PC-9 (cell line): ENCODE data around the gene PRDM16. TPM values are rescaled to one million over a fixed set of nuclear protein-coding genes. Genes with fewer than 3 reads are reported as not detected.

Source experiments
- BruUV-seq: library from RNA; stranded (reverse); fragments of 400-500 nt; replicated peaks from 2 replicates; lab custom pipeline; 2021; lab: Mats Ljungman, UMichigan
- CTCF ChIA-PET: fragments of 300-600 bp; sonication (Branson Sonifier 250); formaldehyde crosslinking; loops from one replicate; lab custom pipeline; 2022; ENCODE audit warnings: antibody characterized with exemption; lab: Charles Lee
- POLR2A ChIA-PET: fragments of 300-600 bp; sonication (Branson Sonifier 250); formaldehyde crosslinking; loops from one replicate; lab custom pipeline; 2022; ENCODE audit warnings: antibody characterized with exemption; ENCODE audit not compliant: unreplicated experiment; lab: Charles Lee
- DNase-seq, 2 experiments: peaks; one replicate each; pipeline versions ENCODE4 v3.0.0 to v3.0.0-alpha.2; 2015 to 2022; ENCODE audit warnings: mixed read lengths in 1 of 2
- H2AFZ ChIP-seq: fragments of 200-600 bp; sonication (generic); 2 replicates; pipeline ENCODE4 v1.8.1; 2017; ENCODE audit warnings: antibody characterized with exemption
- H3F3A ChIP-seq: fragments of 200-600 bp; sonication (generic); 2 replicates; pipeline ENCODE4 v1.8.1; 2017; ENCODE audit warnings: antibody characterized with exemption, mild to moderate bottlenecking, low read depth; ENCODE audit not compliant: insufficient read depth
- H3K27ac ChIP-seq: fragments of 200-600 bp; sonication (generic); 2 replicates; pipeline ENCODE4 v1.6.1; 2016; ENCODE audit warnings: mixed run types
- H3K27me3 ChIP-seq: fragments of 200-600 bp; sonication (generic); 2 replicates; pipeline ENCODE4 v1.6.1; 2016; ENCODE audit warnings: low read depth, mixed run types; ENCODE audit not compliant: insufficient read depth
- H3K36me3 ChIP-seq: fragments of 200-600 bp; sonication (generic); 2 replicates; pipeline ENCODE4 v1.6.1; 2016; ENCODE audit warnings: low read depth, mixed run types
- H3K4me1 ChIP-seq: fragments of 200-600 bp; sonication (generic); replicated peaks from 2 replicates; pipeline ENCODE4 v1.6.1; 2016; ENCODE audit warnings: mixed run types; ENCODE audit not compliant: insufficient read depth
- H3K4me2 ChIP-seq: fragments of 200-600 bp; sonication (generic); 2 replicates; pipeline ENCODE4 v1.6.1; 2017; ENCODE audit warnings: mixed run types
- H3K4me3 ChIP-seq: fragments of 200-600 bp; sonication (generic); 2 replicates; pipeline ENCODE4 v1.6.1; 2016; ENCODE audit warnings: mixed run types
- H3K79me2 ChIP-seq: fragments of 200-600 bp; sonication (generic); 2 replicates; pipeline ENCODE4 v1.6.1; 2017; ENCODE audit warnings: low read depth, mixed run types
- H3K9me2 ChIP-seq: fragments of 200-600 bp; sonication (generic); 2 replicates; pipeline ENCODE4 v1.8.1; 2017; ENCODE audit warnings: mild to moderate bottlenecking; ENCODE audit not compliant: insufficient read depth
- H3K9me3 ChIP-seq: fragments of 200-600 bp; sonication (generic); 2 replicates; pipeline ENCODE4 v1.8.1; 2016; ENCODE audit warnings: low read depth; ENCODE audit not compliant: insufficient read depth
- H4K20me1 ChIP-seq: fragments of 200-600 bp; sonication (generic); 2 replicates; pipeline ENCODE4 v1.8.1; 2017; ENCODE audit not compliant: insufficient read depth
- CTCF ChIP-seq: fragments of 200-600 bp; sonication (generic); conservative IDR thresholded peaks from 2 replicates; pipeline ENCODE4 v1.6.1; 2017; ENCODE audit warnings: mixed run types, antibody characterized with exemption, mild to moderate bottlenecking, moderate library complexity
- EZH2 ChIP-seq: fragments of 200-600 bp; sonication (generic); IDR thresholded peaks from 2 replicates; pipeline ENCODE4 v1.8.0; 2017; ENCODE audit warnings: antibody characterized with exemption, low read depth
- intact Hi-C: fragments of 100-400 bp; cut with micrococcal nuclease; formaldehyde crosslinking; loops from one replicate; pipeline ENCODE4 v1.10.0; 2022; ENCODE audit not compliant: unreplicated experiment
- total RNA-seq: library from RNA; stranded (reverse); gene quantifications from 2 replicates; pipeline ENCODE4 v1.2.3, GENCODE V29; 2021

The PRDM16 gene
- total RNA-seq, 1 experiment from 2014 or later: not detected

- Histone ChIP-seq H3K4me1 (no peaks in the 10 kb centered on the region), H3K9me2 (no peaks in the 10 kb centered on the region), H3K4me3 (no peak overlapping the region), H3K9me3 (no peaks in the 10 kb centered on the region), H3K79me2 (no peaks in the 10 kb centered on the region), H4K20me1 (no peaks in the 10 kb centered on the region; the same call in 1 of the 2 replicates), H3K36me3 (no peaks in the 10 kb centered on the region), H3F3A (no peaks in the 10 kb centered on the region), H3K4me2 (no peak overlapping the region), H3K27ac (no peak overlapping the region), H3K27me3 (peaks cover 93% of the 10 kb centered on the region), H2AFZ (no peak overlapping the region)
- no peak for DNase-seq
- TF ChIP-seq EZH2: no peak
- no peak for TF ChIP-seq CTCF
- intact Hi-C loops: no loop called here
- ChIA-PET CTCF (no interaction called here), POLR2A (no interaction called here)
- no TSS peak for BruUV-seq
Observed at GRCh38 chr1:3384407-3384806, 315.4 kb downstream of the PRDM16 start.

- no peak overlapping the region for H3K27ac ChIP-seq
- CTCF ChIA-PET: no interaction called here
- H3K4me2 ChIP-seq: no peak overlapping the region
- no peaks in the 10 kb centered on the region; the same call in 1 of the 2 replicates for H4K20me1 ChIP-seq
- no peak overlapping the region for H3K4me3 ChIP-seq
- 0 out of 2 replicates have a peak, but pooled peaks have one; percentile 9 for TF ChIP-seq EZH2
- no peak for TF ChIP-seq CTCF
- no peaks in the 10 kb centered on the region for H3K9me3 ChIP-seq
- no peak overlapping the region for H2AFZ ChIP-seq
- no peaks in the 10 kb centered on the region for H3K4me1 ChIP-seq
- BruUV-seq: no TSS peak
- H3K79me2 ChIP-seq: no peaks in the 10 kb centered on the region
- H3K36me3 ChIP-seq: no peaks in the 10 kb centered on the region
- no peaks in the 10 kb centered on the region for H3K9me2 ChIP-seq
- H3K27me3 ChIP-seq: peaks cover 99% of the 10 kb centered on the region
- intact Hi-C loops: no loop called here
- DNase-seq: no peak
- POLR2A ChIA-PET: no interaction called here
- no peaks in the 10 kb centered on the region for H3F3A ChIP-seq
Observed at GRCh38 chr1:3386205-3387002, 317.4 kb downstream of the PRDM16 start.

GRCh38 chr1:3387401-3387800, 318.4 kb downstream of the PRDM16 start:
- no peak overlapping the region for H3K4me3 ChIP-seq
- no TSS peak for BruUV-seq
- H3K9me2 ChIP-seq: no peaks in the 10 kb centered on the region
- H3K4me1 ChIP-seq: no peaks in the 10 kb centered on the region
- H4K20me1 ChIP-seq: no peaks in the 10 kb centered on the region; the same call in 1 of the 2 replicates
- H3K9me3 ChIP-seq: no peaks in the 10 kb centered on the region
- no peak for DNase-seq
- no peaks in the 10 kb centered on the region for H3K79me2 ChIP-seq
- no peaks in the 10 kb centered on the region for H3K36me3 ChIP-seq
- H3F3A ChIP-seq: no peaks in the 10 kb centered on the region
- TF ChIP-seq CTCF (no peak), EZH2 (no peak)
- intact Hi-C loops: no loop called here
- POLR2A ChIA-PET: no interaction called here
- H2AFZ ChIP-seq: no peak overlapping the region
- peaks cover 99% of the 10 kb centered on the region for H3K27me3 ChIP-seq
- H3K27ac ChIP-seq: no peak overlapping the region
- CTCF ChIA-PET: no interaction called here
- no peak overlapping the region for H3K4me2 ChIP-seq
